ENCODE data around the gene NDEL1.

NDEL1 gene, protein sequence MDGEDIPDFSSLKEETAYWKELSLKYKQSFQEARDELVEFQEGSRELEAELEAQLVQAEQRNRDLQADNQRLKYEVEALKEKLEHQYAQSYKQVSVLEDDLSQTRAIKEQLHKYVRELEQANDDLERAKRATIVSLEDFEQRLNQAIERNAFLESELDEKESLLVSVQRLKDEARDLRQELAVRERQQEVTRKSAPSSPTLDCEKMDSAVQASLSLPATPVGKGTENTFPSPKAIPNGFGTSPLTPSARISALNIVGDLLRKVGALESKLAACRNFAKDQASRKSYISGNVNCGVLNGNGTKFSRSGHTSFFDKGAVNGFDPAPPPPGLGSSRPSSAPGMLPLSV

GRCh38 chr17:8435245-8436168, at the start of gene NDEL1:
TSS of gene NDEL1 (plus strand) at chr17:8435884. CDS start at chr17:8444272, 8,388 bp downstream.
- no peak for TF ChIP-seq CTCF (IDR thresholded peaks at IDR 0.05)
- no peaks in the 10 kb centered on the region for H3K36me3 ChIP-seq (ENCODE audit: control insufficient read depth, insufficient read depth, low read length)

DNA sequence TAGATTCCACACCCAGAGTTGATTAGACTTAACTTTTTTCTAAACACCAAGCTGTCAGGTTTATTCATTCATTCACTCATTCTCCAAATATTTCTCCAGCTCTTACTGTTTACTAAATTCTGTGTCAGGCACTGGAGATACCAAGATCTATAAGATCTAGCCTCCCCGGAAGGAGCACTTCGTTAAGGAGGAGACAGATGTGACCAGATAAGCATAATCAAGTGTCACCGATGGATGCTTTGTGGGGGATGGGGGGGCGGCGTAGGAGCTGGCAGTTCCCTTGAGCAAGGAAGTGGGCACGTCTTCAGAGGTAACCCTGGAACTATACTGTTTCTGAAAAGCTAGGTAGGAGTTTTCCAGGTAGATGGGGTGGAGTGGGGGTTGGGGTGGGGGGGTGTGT, 48.8 kb upstream of the NDEL1 start:
- H3K4me2 ChIP-seq (ENCODE audit: low read length), result no peak overlapping the region
- TF ChIP-seq CTCF (IDR thresholded peaks at IDR 0.05), result no peak
- H3K9me3 ChIP-seq (ENCODE audit: control insufficient read depth, low read length), result no peaks in the 10 kb centered on the region
- no peak overlapping the region for H3K4me3 ChIP-seq (ENCODE audit: low read depth, low read length)
- peaks cover 6% of the 10 kb centered on the region for H3K4me1 ChIP-seq
- peaks cover 3% of the 10 kb centered on the region for H3K79me2 ChIP-seq
- H3K27me3 ChIP-seq (ENCODE audit: control insufficient read depth, insufficient read depth, low read length), result no peaks in the 10 kb centered on the region
- H2AFZ ChIP-seq, result no peak overlapping the region
- H3K27ac ChIP-seq, result no peak overlapping the region
- no peak overlapping the region for H3K9ac ChIP-seq
- H3K36me3 ChIP-seq (ENCODE audit: control insufficient read depth, insufficient read depth, low read length), result no peaks in the 10 kb centered on the region

More at GRCh38 chr17:8435245-8436168, at the start of gene NDEL1:
- H2AFZ ChIP-seq, result peak within 1 kb of the TSS; percentile 91
- H3K9me3 ChIP-seq (ENCODE audit: control insufficient read depth, low read length), result no peaks in the 10 kb centered on the region
- H3K4me3 ChIP-seq (ENCODE audit: low read depth, low read length), result peak within 1 kb of the TSS; percentile 87
- H3K9ac ChIP-seq, result peak within 1 kb of the TSS; percentile 78
- no peaks in the 10 kb centered on the region for H3K4me1 ChIP-seq
- H3K27ac ChIP-seq, result peak within 1 kb of the TSS; percentile 91
- no peaks in the 10 kb centered on the region for H3K27me3 ChIP-seq (ENCODE audit: control insufficient read depth, insufficient read depth, low read length)
- peak within 1 kb of the TSS; percentile 97 for H3K4me2 ChIP-seq (ENCODE audit: low read length)
- peaks cover 28% of the 10 kb centered on the region for H3K79me2 ChIP-seq

GRCh38 chr17:8387914-8388651, 47.6 kb upstream of the NDEL1 start:
- Histone ChIP-seq H3K9ac (no peak overlapping the region), H3K4me3 (ENCODE audit: low read depth, low read length) (no peak overlapping the region), H3K27ac (no peak overlapping the region), H3K36me3 (ENCODE audit: control insufficient read depth, insufficient read depth, low read length) (no peaks in the 10 kb centered on the region), H3K4me1 (peaks cover 3% of the 10 kb centered on the region), H3K27me3 (ENCODE audit: control insufficient read depth, insufficient read depth, low read length) (no peaks in the 10 kb centered on the region), H2AFZ (no peak overlapping the region), H3K79me2 (no peaks in the 10 kb centered on the region), H3K9me3 (ENCODE audit: control insufficient read depth, low read length) (no peaks in the 10 kb centered on the region), H3K4me2 (ENCODE audit: low read length) (no peak overlapping the region)
- no peak for TF ChIP-seq CTCF (IDR thresholded peaks at IDR 0.05)

- no peaks in the 10 kb centered on the region for H3K79me2 ChIP-seq
- H3K27ac ChIP-seq, result no peak overlapping the region
- H3K9ac ChIP-seq, result no peak overlapping the region
- no peaks in the 10 kb centered on the region for H3K36me3 ChIP-seq (ENCODE audit: control insufficient read depth, insufficient read depth, low read length)
- no peak for TF ChIP-seq CTCF (IDR thresholded peaks at IDR 0.05)
- H3K4me2 ChIP-seq (ENCODE audit: low read length), result no peak overlapping the region
- H3K9me3 ChIP-seq (ENCODE audit: control insufficient read depth, low read length), result no peaks in the 10 kb centered on the region
- no peaks in the 10 kb centered on the region for H3K4me1 ChIP-seq
- H3K27me3 ChIP-seq (ENCODE audit: control insufficient read depth, insufficient read depth, low read length), result no peaks in the 10 kb centered on the region
- no peak overlapping the region for H2AFZ ChIP-seq
- H3K4me3 ChIP-seq (ENCODE audit: low read depth, low read length), result no peak overlapping the region
Observed at GRCh38 chr17:8391711-8392110, 44.0 kb upstream of the NDEL1 start.
